IPS DF 19.7 (cell line): ENCODE data around the gene PRPF18.

Experiments used
- DNase-seq: peaks from one replicate; pipeline ENCODE4 v3.0.0-alpha.2; 2013; ENCODE audit warnings: low read depth, low spot score

The PRPF18 gene

DNA sequence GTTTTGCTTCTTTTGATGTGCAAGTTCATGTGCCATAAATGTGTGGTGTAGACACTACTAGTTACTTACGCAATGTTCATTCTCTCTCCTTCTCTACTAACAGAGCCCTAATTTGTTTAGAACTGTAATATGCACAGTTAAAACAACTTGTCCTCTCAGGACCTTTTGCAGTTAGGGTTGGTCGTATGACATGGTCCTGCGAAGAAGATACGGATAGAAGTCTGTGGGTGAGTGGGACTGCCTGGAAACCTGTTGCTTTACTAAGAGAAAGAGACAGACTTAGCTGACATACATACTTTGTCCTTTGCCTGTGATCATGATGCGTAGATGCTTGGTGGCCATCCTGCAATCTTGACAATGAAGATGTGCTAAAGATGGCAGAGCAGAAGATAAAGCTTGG is 51.1 kb downstream of the PRPF18 start:
- DNase-seq = no peak

DNA sequence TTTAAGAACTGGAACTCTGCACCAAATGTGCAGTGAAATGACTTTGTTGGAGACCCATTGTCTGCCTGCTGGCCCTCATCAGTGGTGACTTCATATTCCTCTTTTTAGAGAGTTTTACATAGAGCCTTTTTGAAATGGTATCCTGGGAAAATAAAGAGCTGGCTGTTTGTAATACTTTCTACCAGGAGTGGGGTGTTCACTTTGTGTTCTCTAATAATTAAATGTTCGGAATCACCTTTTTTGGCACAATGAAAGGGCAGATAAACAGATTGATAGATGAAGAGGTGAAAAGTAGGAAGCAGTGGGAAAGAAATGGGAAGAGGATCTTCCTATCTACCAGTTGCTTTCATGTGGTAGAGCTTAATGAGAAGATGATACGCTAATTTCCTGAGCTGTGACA is 55.5 kb downstream of the PRPF18 start:
- no peak for DNase-seq

DNA sequence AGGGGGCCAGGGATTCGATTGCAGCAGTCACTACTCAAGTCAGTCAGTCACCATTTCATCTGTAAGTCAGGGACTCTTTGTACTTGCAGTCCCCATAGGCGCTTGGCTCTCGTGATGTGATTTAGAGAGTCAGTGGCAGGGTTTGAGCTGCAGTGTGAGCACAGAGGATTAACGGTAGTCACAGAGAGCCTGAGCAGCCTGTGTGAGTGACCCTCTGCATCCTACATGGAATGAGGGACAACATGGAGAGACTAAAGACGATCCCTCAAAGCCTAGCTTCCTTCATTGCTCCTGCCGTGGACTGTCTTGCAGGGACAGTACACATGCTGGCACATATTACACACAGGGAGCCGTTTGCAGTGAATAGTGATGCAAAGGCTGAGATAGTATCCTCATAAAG is 56.3 kb downstream of the PRPF18 start:
- DNase-seq = no peak

DNA sequence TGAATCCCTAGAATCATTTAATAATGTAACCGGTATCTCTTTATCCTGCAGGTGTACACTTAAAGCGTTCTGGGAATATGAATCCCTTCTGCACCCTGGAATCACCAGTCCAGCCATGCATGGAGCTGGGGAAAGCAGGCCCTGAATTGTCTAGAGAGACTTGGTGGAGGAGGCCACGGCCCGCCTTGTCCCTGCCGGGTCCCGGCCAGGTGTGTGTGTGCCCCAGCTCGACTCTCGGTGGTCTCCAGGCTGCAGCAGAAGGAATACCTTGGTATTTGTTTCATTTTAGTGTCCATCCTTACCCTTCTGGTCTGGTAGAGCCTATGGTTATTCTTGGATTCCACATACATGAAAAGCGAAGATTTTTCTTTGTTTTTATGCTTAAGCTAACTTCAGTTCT is 58.1 kb downstream of the PRPF18 start:
- no peak for DNase-seq

DNA sequence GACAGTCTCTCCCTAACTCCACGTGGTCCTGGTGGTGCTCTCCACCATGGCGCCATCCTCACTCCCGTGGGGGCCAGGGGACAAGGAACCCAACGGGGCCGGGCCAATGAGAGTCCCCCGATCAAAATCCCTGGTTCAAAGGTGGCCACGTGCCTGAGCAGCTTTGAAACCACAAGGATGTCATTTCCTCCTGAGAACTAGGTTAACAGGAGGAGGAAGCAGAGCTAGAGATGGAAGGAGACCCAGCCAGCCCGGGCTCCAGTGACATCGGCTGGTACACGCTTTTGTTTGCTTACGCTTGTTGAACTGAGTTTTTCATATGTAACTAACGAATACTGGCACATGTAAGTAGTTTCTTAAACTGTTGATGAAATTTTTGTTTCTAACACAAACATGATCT is 61.7 kb downstream of the PRPF18 start:
- DNase-seq = no peak

DNA sequence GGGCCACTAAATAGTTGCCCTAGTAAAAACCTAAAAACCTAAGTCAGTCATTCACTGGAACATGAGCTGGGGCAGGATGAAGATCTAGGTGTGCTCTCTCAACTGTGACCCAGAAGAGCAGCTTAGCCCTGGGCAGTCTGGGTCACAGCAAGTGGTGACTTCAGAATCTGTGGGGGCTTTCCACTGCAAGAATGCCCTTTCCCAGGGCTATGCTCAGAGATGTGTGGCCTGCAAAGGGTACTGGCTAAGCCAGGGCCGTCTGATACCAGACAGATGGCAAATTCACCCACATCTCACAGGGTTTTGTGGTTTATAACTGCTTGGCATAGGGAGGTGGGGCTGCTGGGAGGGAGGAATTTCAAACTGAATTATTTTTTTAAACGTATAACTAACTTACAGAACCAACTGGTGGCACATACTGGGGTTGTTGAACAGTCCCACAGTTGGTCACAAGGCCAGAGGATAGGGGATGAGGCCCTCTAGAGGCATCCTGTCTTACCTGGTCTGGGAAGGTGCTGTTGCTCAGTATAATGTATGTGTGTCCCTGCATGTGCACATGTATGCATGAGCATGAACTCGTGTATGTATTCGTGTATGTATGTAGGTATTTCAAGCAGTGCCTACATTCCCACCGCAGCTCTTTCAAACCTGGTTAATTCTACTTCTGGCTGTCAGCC is 63.2 kb downstream of the PRPF18 start:
- no peak for DNase-seq

DNA sequence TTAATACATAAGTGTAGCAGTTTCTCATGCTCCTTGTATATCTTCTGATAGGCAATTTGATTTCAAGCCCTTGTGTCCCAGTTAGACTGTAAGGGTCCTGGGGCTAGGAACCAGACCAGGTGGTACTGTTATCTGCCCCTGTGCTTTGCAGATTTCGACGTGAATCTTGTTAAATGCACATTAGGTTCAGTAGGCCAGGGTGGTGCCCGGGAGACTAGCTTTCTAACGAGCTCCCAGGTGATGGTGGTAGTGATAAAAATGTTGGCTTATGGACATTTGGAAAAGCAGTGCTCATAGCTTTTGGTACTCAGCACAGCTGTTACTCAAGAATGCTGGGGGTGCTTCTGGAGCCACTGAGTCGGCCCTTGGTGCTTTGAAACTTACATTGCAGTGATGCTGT is 64.2 kb downstream of the PRPF18 start:
- DNase-seq = no peak

DNA sequence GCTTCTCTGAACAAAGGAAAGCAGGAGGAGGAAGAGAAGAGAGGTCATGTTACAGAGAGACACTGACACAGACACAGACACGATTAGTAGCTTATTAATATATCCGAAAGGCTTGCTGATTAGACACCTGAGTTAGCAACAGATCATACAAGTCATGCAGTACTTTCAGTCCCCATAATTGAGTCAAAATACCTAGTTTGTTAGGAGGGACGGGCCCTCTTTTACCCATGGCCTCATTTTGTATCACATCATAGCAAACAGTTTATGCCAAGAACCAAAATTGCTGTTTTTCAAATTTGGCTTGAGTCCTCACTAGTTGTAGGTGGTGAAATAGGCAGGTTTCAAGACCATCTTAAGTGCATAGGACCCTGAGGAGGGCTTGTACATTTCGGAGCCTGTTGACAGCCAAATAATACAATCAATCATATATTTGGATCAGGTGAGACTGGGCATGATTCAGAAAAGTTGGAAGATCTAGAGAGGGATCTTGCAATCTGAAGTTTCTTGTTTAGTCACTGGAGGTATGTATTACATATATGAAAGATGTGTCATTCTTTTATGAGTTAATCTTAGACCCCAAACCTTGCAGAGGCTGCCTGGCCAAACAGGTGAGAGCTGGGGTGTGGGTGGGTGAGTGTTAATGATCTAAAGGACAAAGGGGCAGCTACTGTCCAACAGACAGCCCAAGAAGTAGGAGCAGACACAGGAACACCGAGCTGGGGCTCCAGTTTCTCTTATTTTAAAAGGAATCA is 65.4 kb downstream of the PRPF18 start:
- DNase-seq = no peak

DNA sequence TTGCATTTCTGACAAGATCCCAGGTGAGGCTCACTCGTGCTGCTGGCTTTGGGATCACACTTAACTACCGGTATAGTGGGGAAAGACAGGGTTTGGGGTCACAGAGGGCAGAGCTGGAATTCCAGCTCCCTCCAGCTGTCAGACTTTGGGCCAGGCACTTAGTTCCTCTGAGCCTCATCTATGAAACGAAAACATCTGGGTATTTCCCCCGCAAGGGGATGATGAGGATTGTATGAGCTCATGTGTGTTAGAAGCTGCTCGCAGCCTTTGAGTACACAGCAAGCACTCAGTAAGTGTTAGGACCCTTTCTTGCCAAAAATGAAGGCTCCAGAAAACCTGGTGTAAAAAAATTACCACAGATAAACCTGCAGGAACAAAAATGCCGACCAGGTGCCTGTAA is 66.1 kb downstream of the PRPF18 start:
- no peak for DNase-seq

DNA sequence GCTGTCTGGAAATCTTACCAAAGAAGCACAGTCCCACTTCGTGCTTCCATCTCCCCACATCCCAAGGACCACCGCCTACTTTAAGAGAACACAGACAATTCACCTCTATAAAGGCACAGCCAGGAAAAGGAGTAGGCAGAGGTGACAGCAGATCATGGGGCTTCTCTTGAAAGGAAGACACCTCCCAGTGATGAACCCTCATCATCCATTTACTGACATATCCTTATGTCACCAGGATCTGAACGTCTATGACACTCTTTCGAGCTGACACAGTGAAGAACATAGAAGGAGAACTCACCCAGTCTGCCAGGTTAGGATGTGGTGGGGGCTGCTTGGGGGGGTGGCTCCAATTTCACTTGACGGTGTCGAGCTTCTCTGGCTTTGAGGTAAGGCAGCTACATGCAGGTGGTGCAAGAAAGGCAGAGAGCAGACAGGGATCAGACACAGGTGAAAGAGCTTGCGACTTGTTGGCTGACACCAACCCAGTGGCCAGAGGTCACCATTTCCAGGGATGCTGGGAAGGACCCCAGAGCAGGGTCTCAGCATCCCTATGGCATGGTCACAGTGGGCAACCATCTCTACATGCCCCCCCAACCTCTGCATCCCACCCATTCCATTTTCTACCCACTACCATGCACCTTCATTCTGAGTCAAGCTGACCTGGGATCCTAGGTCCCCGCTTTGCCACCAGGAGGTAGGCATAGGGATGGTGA is 67.5 kb downstream of the PRPF18 start:
- DNase-seq = no peak

DNA sequence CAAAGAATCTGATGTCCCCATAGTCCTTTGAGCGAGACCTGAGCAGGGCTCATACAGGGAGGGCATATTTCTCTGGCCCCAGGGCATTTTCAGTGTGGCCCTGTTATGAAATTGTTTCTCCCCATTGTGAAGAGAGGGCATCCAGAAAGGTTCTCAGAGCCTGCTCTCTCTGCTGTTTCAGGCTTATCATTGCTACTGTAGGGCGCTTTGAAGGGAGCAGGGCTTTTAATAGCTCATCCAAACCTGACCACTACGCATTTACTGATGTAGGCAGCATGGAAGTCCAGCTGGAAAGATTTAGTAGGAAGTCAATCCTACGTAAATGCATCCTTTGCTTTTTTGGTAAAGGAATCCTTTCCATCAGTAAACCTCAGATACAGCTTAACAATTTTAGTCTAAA is 68.1 kb downstream of the PRPF18 start:
- no peak for DNase-seq

DNA sequence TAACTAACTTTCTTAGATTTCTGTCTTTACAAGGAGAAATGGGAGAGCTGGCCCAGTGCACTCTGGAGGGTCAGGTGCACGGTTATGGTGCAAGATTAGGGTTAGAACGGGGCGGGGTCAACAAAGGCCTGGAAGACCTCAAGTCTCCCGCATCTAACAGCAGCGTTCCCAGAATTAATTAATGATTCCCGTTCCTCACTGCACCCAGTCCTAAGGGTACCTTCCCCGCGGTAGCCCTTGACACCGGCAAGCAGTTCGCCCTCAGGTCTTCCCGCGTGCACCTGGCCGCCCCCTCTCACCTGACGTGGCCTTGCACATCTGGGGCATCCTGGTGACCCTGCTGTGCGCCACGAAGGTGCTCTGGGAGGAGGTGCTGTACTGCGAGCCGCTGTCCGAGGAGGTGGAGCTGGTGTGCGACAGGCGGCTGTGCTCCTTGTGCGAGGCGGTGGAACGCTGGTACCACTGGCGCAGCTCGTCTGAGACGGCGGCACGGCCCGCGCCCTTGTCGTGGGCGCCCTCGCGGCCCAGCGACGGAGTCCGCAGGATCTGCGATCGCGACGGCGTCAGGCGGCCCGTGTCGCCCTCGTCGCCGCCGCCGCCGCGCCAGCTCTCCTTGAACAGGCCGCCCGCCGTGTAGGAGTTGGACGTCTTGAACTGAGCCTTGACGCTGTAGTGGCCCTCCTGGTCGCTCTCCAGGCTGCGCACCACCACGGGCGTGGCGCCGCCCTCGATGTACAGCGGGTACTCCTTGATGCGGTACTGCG is 69.8 kb downstream of the PRPF18 start:
- DNase-seq = no peak

DNA sequence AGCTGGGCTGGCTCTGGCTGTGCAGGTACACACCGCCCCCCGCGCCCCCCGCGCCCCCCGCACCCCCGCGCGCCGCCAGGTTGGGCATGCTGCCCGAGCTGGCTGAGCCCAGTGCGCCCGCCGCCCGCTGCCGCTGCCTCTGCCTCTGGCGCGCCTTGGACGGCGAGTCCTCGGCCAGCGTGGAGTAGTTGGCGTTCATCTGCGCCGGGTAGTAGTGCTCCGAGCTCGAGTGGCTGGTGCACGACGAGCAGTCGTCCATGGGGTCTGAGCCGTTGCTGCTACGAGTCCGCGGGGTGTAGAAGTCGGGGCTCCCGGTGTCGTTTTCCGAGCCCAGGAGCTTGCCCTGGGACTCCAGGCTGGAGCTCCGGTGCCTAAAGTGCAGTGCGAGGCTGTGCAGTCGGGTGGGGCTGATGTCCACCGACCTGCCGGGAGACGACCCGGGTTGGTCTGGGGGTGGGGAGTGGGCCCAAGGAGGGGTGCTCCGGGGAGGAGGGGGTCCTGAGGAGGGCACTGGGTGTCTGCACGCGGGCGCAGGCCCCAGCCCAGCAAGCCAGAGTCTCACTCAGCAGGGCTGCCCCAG is 70.4 kb downstream of the PRPF18 start:
- DNase-seq = no peak

DNA sequence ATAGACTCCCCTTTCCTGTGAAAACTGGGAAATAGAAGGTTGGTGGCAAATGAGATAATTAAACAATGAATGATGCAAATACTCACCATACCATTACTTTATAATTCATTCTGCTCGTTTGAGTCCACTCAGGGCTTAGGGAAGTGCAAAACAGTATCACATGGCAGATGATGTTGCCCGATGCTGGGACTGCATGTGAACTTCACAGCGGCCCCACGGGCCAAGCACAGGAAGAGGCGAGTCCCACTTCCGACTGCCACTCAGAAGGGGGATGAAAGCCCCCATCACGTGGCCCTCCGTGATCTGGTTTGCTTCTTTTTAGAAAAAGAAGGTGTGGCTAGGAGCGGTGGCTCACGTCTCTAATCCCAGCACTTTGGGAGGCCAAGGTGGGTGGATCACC is 71.5 kb downstream of the PRPF18 start:
- DNase-seq = no peak

DNA sequence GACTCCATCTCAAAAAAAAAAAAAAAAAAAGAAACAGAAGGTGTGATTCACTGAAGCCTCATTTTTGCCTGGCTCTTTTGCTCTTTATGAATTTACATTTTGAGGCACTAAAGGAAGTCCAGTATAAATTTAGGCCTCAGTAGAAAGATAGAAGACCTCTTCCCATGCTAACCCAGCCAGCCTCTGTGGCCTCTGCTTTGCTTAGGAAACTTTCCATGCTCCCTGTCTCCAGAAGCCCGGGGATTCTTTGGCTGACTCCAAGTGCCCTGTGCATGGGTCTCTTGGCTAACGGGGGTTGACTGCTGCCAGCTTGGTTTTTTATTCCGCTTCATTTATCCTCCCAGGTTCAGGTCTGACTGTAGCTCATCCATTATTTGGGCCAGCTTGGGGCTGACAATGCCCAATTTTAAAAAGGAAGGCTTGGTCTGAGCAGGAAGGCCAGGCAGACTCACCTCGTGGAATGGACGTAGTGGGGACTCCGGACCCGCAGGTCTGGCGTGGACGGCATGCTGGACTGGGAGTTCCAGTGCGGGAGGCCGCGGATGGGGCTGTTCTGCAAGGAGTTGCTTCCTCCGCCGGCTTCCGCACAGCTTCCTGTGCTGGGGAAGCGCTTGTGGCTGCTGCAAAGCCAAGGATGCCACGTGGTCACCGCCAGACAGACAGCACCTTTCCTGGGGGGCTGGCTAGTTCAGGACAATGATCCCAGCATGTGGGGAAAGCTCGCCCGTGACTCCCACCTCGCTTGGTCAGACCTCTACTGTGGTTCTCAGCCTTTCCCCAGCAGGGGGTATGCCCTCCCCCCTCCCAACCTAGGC is 72.3 kb downstream of the PRPF18 start:
- DNase-seq = no peak

DNA sequence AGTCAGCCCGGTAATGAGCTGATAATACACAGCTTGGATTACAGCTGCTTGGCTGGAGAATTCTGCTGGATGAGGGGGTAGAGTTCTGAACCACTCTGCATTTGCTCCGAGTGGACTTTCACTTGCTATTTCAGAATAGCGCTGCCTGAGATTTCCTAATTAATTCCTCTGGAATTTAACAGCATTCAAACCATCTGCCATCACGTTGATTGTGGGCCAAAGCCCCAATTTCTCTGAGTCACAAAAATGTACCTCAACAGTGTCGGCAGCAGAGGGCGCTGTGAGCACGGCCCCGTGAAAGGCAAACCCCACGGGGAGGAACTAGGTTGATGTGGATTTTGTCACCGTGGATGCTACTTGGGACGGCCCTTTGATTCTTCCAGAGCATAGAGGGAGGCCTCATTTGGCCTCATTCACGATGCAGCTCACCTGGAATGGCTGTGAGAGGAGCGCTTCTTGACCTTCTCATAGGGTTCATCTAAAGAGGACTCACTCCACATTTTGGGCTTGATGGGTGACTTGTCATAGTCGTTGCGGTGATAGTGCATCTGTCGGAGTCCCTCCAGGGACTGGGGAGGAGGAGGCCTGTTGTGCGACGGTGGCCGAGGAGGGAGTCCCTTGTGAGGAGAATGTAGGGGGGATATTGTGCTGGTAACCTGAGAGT is 73.3 kb downstream of the PRPF18 start:
- DNase-seq = no peak

DNA sequence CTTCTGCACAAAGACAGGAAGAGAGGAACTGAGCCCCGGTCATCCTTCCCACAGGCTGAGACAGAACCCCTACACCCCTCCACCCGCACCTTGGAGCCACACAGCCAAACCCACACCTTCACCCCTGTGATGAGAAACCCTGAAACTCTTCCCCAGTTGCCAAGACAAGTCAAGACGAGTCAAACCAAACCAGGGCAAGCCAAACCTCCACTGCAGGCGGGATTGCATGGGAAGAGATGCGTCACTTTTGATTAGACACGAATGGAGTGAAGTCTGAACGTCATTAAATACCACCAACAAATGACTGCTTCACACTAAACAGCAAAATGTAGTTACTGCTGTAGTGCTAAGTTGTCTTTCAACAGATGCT is 73.8 kb downstream of the PRPF18 start:
- DNase-seq = no peak

DNA sequence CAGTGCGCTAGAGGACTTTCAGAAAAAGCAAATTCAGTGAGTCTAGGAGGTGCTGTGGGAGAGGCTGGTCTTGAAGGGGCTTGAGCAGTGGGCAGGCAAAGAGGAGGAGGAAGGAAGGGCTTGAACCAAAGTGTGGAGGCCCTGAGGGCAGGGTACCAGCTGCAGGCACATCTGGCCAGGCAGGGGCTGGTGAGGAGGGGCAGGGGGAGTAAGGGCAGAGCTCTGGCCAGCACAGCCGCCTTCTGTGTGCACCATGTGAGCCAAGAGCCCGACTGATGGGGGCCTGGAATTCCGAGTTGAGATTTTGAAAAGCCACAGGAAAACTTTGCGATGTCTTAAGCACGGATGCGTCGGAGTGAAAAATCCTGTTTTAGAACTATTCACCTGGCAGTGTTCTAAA is 74.5 kb downstream of the PRPF18 start:
- no peak for DNase-seq

DNA sequence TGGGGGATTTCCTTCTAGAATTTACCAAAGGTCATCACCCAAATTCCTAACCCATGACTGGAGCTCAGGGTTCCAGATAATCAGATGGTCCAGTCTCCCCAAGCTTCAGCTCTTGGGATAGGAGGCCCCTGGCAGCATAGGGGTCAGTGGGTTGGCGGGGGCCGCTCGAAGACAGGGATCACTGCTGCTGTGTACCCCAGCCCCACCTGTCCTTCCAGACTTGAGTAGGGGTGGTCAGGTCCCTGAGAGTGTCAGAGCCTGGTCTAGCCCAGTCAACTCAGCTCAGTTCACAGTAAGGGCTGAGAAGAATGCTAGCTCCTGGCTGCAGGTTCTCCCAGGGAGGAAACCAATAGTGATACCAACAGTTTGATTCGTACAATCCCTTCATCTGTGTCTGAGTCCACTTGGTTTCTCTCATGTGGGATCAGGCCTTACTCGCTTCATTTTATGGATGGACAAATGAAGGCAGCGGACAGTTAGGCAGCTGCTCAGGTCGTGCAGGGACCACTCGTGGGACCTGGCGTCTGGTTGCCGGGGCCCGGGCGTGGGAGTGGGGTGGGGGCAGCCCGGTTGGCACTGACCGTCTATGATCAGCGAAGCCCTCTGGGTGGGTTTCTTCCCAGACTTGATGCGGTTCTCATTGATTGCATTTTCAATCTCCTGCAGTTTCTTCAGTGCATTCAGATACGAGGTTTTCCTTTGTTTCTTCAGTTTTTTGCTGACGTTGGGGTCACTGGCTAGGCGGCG is 78.9 kb downstream of the PRPF18 start:
- DNase-seq = no peak

DNA sequence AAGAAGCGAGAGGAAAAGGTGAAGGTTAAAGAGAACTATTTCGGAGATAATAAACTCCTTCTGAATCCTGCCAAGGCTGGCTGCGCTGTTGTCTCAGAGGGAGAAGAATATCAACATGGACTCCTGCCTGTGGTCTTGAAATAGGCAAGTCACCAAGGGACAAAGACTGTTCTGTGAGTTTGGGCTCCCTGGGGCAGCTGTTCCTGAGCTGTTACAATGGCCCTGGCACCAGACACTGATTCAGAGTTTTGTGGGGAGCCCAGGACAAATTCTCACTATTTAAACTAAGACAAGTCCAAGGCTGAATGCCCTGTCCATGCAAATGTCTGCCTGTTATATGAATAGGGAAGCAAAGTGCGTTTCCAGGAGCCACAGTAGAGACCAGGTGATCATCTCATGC is 81.4 kb downstream of the PRPF18 start:
- DNase-seq = no peak
